GF-D8 (cell line): ENCODE data around the gene CSPG4.
"Not testable (repeated sequence)": the region's sequence is repeated elsewhere in the genome, so short reads cannot be mapped to it uniquely, and the experiment has no call there.

Experiments
- DNase-seq: peaks from one replicate; lab custom pipeline; 2025; lab: John Stamatoyannopoulos, UW

CSPG4 gene

GRCh38 chr15:75688278-75688557 lies 24.4 kb downstream of the CSPG4 start:
- DNase-seq = no peak

- DNase-seq = no peak
These were observed 25.0 kb downstream of the CSPG4 start for GRCh38 chr15:75687486-75688277.

- not testable (repeated sequence) for DNase-seq
These were observed 26.4 kb downstream of the CSPG4 start for GRCh38 chr15:75686212-75686642.

- DNase-seq = no peak
These were observed 27.5 kb downstream of the CSPG4 start for GRCh38 chr15:75685195-75685594.

GRCh38 chr15:75684648-75685047 lies 28.0 kb downstream of the CSPG4 start:
- no peak for DNase-seq

GRCh38 chr15:75683646-75684312 lies 28.9 kb downstream of the CSPG4 start:
- DNase-seq = not testable (repeated sequence)

- no peak for DNase-seq
These were observed 30.2 kb downstream of the CSPG4 start for GRCh38 chr15:75682181-75683135.

GRCh38 chr15:75680007-75680789 lies 32.5 kb downstream of the CSPG4 start:
- DNase-seq = no peak

GRCh38 chr15:75678324-75678690 lies 34.3 kb downstream of the CSPG4 start:
- DNase-seq = not testable (repeated sequence)

- no peak for DNase-seq
These were observed 35.0 kb downstream of the CSPG4 start for GRCh38 chr15:75677465-75678323.

GRCh38 chr15:75676688-75677464 lies 35.8 kb downstream of the CSPG4 start:
- DNase-seq = no peak

GRCh38 chr15:75675579-75676404 lies 36.9 kb downstream of the CSPG4 start:
- no peak for DNase-seq

GRCh38 chr15:75674366-75674765 lies 38.3 kb downstream of the CSPG4 start:
- no peak for DNase-seq

- no peak for DNase-seq
These were observed 39.0 kb downstream of the CSPG4 start for GRCh38 chr15:75673426-75674235.

- no peak for DNase-seq
These were observed 39.8 kb downstream of the CSPG4 start for GRCh38 chr15:75672646-75673425.

- no peak for DNase-seq
These were observed 40.7 kb downstream of the CSPG4 start for GRCh38 chr15:75671730-75672602.

GRCh38 chr15:75669879-75670212 lies 42.8 kb downstream of the CSPG4 start:
- no peak for DNase-seq
